Keratinocyte (primary cell): ENCODE data around the gene CNN2. TPM values are rescaled to one million over a fixed set of nuclear protein-coding genes. Genes with fewer than 3 reads are reported as not detected.

Experiments
- DNase-seq: peaks from one replicate; pipeline ENCODE4 v3.0.0-alpha.2; 2011; ENCODE audit warnings: low read depth, missing footprints, low spot score
- FAIRE-seq: peaks from 2 replicates; lab custom pipeline; 2011; peaks lifted over from hg19 to GRCh38; lab: Jason Lieb, UNC
- H2AFZ ChIP-seq: 2 replicates; pipeline ENCODE4 v1.6.0; 2012; ENCODE audit warnings: low read length, control low read depth, inconsistent platforms; ENCODE audit not compliant: control insufficient read depth
- H3K27ac ChIP-seq: 2 replicates; pipeline ENCODE4 v1.5.1; 2011; ENCODE audit warnings: low read length; ENCODE audit not compliant: control insufficient read depth, insufficient read depth
- H3K27me3 ChIP-seq: 3 replicates; pipeline ENCODE4 v1.6.0; 2011; ENCODE audit warnings: low read length; ENCODE audit not compliant: control insufficient read depth, insufficient read depth; ENCODE audit errors: extremely low read depth
- H3K36me3 ChIP-seq, 2 experiments: 2 replicates in 1 of 2; 3 replicates in 1 of 2; pipeline ENCODE4 v1.5.1; 2011; ENCODE audit warnings: low read length in 2 of 2, mild to moderate bottlenecking in 1 of 2; ENCODE audit not compliant: control insufficient read depth in 2 of 2, insufficient read depth in 2 of 2; ENCODE audit errors: extremely low read depth in 1 of 2
- H3K4me1 ChIP-seq: 3 replicates; pipeline ENCODE4 v1.5.1; 2011; ENCODE audit warnings: low read length; ENCODE audit not compliant: control insufficient read depth, insufficient read depth; ENCODE audit errors: extremely low read depth
- H3K4me2 ChIP-seq: 3 replicates; pipeline ENCODE4 v1.6.0; 2011; ENCODE audit warnings: low read depth, low read length; ENCODE audit not compliant: control insufficient read depth, insufficient read depth; ENCODE audit errors: extremely low read depth
- H3K4me3 ChIP-seq, 3 experiments: fragments of 200-600 bp in 1 of 3; sonication (generic) in 1 of 3; 2 replicates in 2 of 3; 3 replicates in 1 of 3; pipeline ENCODE4 v1.5.1; 2011 to 2016; ENCODE audit warnings: low read length in 3 of 3, mild to moderate bottlenecking in 3 of 3, control low read depth in 2 of 3, inconsistent platforms in 1 of 3, low read depth in 1 of 3, mixed read lengths in 1 of 3, mixed run types in 1 of 3, moderate library complexity in 1 of 3; ENCODE audit not compliant: control insufficient read depth in 2 of 3, insufficient read depth in 2 of 3; ENCODE audit errors: extremely low read depth in 1 of 3
- H3K79me2 ChIP-seq: 2 replicates; pipeline ENCODE4 v1.6.0; 2012; ENCODE audit warnings: low read length; ENCODE audit not compliant: control insufficient read depth, insufficient read depth
- H3K9ac ChIP-seq: 3 replicates; pipeline ENCODE4 v1.6.0; 2011; ENCODE audit warnings: low read length; ENCODE audit not compliant: control insufficient read depth, insufficient read depth; ENCODE audit errors: extremely low read depth
- H3K9me1 ChIP-seq: 3 replicates; pipeline ENCODE4 v1.6.0; 2011; ENCODE audit warnings: low read length; ENCODE audit not compliant: control insufficient read depth, insufficient read depth; ENCODE audit errors: extremely low read depth
- H3K9me3 ChIP-seq: 2 replicates; pipeline ENCODE4 v1.5.1; 2012; ENCODE audit warnings: low read depth, low read length; ENCODE audit not compliant: control insufficient read depth
- H4K20me1 ChIP-seq: 3 replicates; pipeline ENCODE4 v1.6.0; 2011; ENCODE audit warnings: low read length; ENCODE audit not compliant: control insufficient read depth, insufficient read depth; ENCODE audit errors: extremely low read depth
- CTCF ChIP-seq, 3 experiments: IDR thresholded peaks in 1 of 3; conservative IDR thresholded peaks in 1 of 3; optimal IDR thresholded peaks in 1 of 3; 2 replicates in 2 of 3; 3 replicates in 1 of 3; pipeline versions ENCODE3 to v1.5.1; 2011; ENCODE audit warnings: low read length in 3 of 3, mild to moderate bottlenecking in 3 of 3, moderate library complexity in 2 of 3, control low read depth in 1 of 3, inconsistent platforms in 1 of 3; ENCODE audit not compliant: insufficient read depth in 2 of 3; ENCODE audit errors: extremely low read depth in 1 of 3
- EZH2 ChIP-seq: IDR thresholded peaks from one replicate; pipeline ENCODE4 v1.6.1; 2012; ENCODE audit warnings: inconsistent platforms, mild to moderate bottlenecking, low read length, moderate library complexity
- dilution Hi-C: fragments of 300-500 bp; cut with MboI; formaldehyde crosslinking; loops from one replicate; pipeline ENCODE4 v1.7.0; 2020; ENCODE audit warnings: low sequenced_read_pairs; ENCODE audit not compliant: extremely low pct_ligation_motif_present
- polyA plus RNA-seq, 5 experiments: library from polyadenylated mRNA; depleted of rRNA in 3 of 5; stranded (reverse) in 3 of 5; stranded (forward) in 1 of 5; unstranded in 1 of 5; fragments of >200 nt; gene quantifications; 1 replicate in 1 of 5; 2 replicates in 3 of 5; 3 replicates in 1 of 5; pipeline versions ENCODE4 v1.2.1 to v1.2.3, GENCODE V29; 2011 to 2012; ENCODE audit warnings: missing spikeins in 2 of 5, low read depth in 1 of 5, low replicate concordance in 1 of 5

CNN2 gene
- polyA plus RNA-seq, 1 donor (not counting 4 experiments of a cell fraction or from before 2014, with no cell fraction given): 136 TPM

GRCh38 chr19:1074544-1075283 lies 48.3 kb downstream of the CNN2 start:
- no peak for DNase-seq

GRCh38 chr19:1076046-1076386 lies 49.6 kb downstream of the CNN2 start:
- no peak overlapping the region for H3K4me2 ChIP-seq
- no peaks in the 10 kb centered on the region for H3K36me3 ChIP-seq
- DNase-seq (no peak), FAIRE-seq (no peak)
- peaks cover 5% of the 10 kb centered on the region for H3K27me3 ChIP-seq
- H3K4me1 ChIP-seq: peaks cover 9% of the 10 kb centered on the region
- no peaks in the 10 kb centered on the region for H4K20me1 ChIP-seq
- no peak overlapping the region for H3K4me3 ChIP-seq
- H3K27ac ChIP-seq: no peak overlapping the region
- no peak overlapping the region for H3K9ac ChIP-seq
- H3K9me1 ChIP-seq: no peaks in the 10 kb centered on the region
- TF ChIP-seq CTCF (optimal IDR thresholded peaks at IDR 0.05 in 1 of 3, IDR thresholded peaks at IDR 0.05 in 1 of 3, conservative IDR thresholded peaks at IDR 0.05 in 1 of 3; ENCODE audit: extremely low read depth in 1 of 3, insufficient read depth in 2 of 3, low read length in 3 of 3) (no peak), EZH2 (no peak)
- H3K9me3 ChIP-seq: no peaks in the 10 kb centered on the region
- H3K79me2 ChIP-seq: no peaks in the 10 kb centered on the region
- dilution Hi-C loops: no loop called here
- no peak overlapping the region for H2AFZ ChIP-seq

More at GRCh38 chr19:1074544-1075283, 48.3 kb downstream of the CNN2 start:
- H3K4me2 ChIP-seq: peak overlapping the region; percentile 64
- peaks cover 12% of the 10 kb centered on the region for H3K27me3 ChIP-seq
- H3K9me1 ChIP-seq: no peaks in the 10 kb centered on the region
- dilution Hi-C loops: no loop called here
- H3K4me3 ChIP-seq: peak overlapping the region in 2 of 3 experiments; percentile 33 to 57
- no peaks in the 10 kb centered on the region for H4K20me1 ChIP-seq
- no peaks in the 10 kb centered on the region for H3K36me3 ChIP-seq
- peak overlapping the region; percentile 33 for H3K9ac ChIP-seq
- H2AFZ ChIP-seq: peak overlapping the region; percentile 46
- H3K79me2 ChIP-seq: no peaks in the 10 kb centered on the region
- TF ChIP-seq EZH2: no peak
- H3K27ac ChIP-seq: no peak overlapping the region
- FAIRE-seq: no peak
- H3K4me1 ChIP-seq: peaks cover 9% of the 10 kb centered on the region
- H3K9me3 ChIP-seq: no peaks in the 10 kb centered on the region
